HG02678 (cell line): ENCODE results near the gene LCNL1.
A peak's percentile ranks its signal among the peaks of the same experiment; 100 is the strongest.

Experiments used
- ATAC-seq: cut with Tn5 transposase; IDR thresholded peaks from one replicate; pipeline ENCODE4 v1.9.1; 2021; ENCODE audit warnings: mild to moderate bottlenecking, moderate library complexity; ENCODE audit not compliant: unreplicated experiment

Gene LCNL1

DNA sequence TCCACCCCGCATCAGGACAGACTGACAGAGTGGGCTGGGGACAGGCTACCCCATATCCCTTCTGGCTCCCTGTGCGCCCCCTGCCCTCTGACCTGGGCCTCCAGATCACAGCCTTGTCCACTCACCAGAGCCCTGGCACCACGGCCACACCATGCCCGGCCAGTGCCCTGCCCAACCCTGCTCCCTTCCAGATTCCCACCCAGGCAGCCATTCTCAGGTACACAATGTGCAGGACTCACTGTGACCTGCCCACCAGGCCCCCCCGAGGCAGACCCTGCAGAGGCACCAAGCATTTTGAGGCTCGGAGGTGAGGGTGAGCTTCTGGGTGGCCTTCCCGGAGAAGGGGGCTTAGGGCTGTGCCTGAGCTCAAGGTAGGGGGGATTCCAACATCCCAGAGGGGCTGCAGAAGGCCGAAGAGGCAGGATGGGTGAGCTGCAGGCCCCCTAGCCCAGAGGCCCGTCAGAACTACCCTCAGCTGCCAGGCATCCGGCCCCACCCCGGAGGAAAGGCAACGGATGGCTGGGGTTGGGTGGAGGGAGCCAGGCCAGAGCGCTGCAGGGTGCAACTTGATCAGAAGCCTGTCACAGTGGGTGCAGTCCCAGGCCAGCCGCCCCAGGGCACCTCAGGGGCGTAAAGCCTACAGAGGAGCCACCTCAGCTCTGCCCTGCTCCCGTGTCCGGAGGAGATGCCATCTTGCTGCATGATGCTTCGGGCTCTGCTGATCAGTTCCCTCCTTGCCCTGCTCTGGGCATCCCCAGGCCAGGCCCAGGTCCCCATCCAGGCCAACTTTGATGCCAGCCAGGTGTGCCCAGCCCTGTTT is at the start of gene LCNL1:
Gene LCNL1, plus strand, starts transcription at position 762 of the 820 bp plus-strand sequence. CDS start 594 bp downstream, outside the sequence.
- ATAC-seq = no peak

DNA sequence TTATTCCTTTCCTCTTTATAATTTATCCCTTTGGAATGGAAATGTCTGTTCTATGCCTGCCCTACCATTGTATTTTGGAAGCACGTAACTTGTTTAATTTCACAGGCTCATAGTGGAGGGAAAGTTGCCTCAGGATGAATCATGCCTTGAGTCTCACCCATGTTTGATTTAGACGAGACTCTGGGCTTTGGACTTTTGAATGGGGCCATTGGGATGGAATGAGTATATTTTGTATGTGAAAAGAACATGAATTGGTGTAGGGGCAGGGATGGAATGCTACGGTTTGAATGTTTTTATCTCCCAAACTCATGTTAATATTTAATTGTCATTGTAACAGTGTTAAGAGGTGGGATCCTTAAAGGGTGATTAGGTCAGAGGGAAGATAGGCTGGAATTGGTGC is 48.5 kb upstream of the LCNL1 start:
- no peak for ATAC-seq

DNA sequence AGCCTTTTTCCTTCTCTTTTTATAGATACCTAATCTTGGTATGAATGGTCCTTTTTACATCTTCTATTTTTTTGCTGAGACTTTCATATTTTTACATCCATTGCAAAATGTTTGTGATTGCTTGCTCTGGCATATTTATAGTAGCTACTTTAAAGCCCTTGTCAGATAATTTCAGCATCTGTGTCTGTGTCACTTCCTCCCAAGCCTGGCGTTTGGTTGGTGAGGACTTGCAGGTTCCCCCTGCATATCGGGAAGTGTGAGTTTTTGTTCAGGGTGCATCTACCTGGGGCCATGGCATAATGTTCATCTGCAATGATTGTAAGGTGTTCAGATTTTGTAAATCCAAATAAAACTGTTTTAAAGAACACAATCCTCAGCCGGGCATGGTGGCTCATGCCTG is 47.1 kb upstream of the LCNL1 start:
- ATAC-seq = no peak

DNA sequence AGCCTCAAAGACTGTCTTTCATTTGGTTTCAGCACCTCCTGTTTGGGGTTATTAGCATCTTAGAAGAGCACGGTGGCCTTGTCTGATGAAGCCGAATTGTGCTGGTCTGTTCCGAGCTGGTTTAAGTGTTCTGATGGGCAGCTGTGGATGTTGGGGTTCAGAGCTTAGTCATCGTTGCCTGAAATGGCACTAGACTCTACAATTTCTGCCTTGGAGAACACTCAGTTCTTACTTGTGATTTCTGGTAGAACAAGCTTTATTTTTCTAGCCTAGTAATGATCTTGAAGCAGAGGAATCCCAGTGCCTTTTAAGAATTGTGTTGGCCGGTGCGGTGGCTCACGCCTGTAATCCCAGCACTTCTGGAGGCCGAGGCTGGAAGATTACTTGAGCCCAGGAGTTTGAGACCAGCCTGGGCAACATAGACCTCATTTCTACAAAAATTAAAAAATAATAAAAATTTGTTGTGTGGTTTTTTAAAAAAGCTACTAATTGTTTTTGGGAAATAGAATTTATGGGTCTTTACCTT is 46.1 kb upstream of the LCNL1 start:
- no peak for ATAC-seq

DNA sequence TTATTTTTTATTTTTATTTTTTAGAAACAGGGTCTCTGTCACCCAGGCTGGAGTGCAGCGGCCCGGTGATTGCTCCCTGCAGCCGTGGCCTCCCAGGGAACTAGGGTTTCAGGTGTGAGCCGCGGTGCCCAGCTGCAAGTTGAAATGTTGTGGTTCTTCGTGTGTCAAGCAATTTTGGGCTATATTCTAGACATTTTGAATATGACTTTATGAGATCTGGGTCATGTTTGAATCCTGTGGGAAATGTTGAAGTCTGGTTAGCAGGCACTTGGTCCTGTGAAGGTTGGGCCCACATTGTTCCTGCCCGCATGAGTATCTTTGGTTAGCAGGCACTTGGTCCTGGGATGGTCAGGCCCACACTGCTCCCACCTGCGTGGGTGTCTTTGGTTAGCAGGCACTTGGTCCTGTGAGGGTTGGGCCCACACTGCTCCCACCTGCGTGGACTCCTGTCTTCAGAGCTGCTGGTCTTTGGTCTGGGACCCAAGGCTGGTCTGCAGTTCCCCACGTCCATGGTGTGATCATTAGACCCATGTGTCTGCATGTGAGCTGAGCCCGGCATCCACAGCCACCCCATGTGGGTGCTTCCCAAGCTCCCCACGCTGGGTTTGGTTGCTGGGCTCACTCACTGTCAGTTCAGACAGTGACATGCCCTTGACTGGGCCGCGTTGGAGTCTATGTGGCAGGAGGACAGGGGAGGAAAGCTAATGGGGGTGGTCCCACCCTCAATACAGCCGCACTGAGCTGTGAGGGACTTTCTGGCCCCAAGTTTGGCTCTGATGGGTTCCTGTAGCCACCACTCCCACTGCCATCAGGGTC is 45.4 kb upstream of the LCNL1 start:
- ATAC-seq = no peak

DNA sequence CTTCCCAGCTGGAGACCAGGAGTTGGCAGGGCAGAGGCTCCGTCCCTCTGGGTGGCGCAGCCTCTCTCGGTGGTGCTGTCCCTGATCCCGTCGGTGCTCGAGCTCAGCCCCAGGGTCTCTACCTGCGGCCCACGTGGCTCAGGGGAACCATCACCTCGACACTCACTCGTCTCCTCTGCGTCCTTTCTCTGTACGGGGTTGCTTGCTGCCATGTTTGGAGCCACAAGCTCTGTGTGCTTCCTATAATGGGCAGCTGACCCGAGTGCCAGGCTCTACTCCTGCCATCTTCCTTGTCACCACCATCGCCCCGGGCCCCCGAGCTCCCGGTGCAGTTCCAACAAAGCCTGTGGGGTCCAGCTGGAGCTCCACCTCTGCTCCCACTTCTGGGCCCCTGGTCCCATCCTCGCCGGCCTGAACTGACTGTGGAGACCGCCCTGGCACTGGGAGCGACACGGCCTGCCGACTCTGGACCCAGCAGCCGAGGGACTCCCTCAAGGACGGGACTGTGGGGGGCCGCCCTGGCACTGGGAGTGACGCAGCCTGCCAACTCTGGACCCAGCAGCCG is 43.3 kb upstream of the LCNL1 start:
- no peak for ATAC-seq

DNA sequence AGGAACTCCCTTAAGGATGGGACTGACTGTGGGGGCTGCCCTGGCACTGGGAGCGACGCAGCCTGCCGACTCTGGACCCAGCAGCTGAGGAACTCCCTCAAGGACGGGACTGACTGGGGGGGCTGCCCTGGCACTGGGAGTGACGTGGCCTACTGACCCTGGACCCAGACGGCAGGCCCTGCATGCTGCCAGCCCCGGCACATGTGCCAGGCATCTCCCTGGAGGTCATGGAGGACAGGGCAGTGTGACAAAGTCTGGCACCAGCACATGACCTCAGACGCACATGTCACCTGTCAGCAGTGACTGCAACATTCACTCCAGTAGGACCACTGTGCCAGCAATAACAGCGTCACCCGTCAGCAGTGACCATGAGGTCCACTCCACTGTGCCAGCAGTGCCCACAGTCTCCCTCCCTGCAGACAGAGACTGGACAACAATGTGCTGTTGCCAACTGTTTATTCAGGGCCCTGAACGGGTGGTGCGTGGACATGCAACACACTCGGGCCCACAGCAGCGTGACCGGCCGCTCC is 42.7 kb upstream of the LCNL1 start:
- ATAC-seq = no peak

DNA sequence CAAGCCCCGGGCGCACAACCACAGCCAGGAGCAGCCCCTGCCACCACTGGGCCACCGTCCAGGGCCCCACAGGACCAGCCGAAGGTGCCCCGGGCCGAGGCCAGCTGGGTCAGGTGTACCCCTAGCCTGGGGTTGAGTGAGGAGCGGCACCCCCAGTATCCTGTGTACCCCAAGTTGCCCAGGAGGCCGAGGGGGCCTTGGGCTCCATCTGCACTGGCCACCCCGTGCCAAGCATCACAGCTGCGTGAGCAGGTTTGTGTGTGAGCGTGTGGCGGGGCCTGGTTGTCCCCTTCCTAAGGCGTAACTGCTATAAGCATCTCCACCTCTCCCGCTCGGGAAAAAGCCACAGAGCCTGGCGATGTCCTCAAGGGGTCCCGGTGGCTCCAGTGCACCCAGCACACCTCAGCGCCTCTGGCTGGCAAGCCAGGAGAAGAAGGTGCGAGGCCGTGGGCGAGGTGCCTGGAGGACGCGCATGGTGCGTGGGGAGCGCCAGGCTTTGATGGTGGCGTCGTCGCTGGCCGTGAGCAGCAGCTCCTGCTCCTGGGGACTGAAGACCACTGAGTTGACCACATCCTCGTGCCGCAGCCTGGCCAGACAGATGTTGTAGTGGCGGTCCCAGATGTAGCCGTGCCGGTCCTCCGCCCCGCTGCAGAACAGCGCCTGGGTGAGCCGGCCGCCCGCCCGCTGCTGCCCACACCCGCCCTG is 42.1 kb upstream of the LCNL1 start:
- no peak for ATAC-seq

DNA sequence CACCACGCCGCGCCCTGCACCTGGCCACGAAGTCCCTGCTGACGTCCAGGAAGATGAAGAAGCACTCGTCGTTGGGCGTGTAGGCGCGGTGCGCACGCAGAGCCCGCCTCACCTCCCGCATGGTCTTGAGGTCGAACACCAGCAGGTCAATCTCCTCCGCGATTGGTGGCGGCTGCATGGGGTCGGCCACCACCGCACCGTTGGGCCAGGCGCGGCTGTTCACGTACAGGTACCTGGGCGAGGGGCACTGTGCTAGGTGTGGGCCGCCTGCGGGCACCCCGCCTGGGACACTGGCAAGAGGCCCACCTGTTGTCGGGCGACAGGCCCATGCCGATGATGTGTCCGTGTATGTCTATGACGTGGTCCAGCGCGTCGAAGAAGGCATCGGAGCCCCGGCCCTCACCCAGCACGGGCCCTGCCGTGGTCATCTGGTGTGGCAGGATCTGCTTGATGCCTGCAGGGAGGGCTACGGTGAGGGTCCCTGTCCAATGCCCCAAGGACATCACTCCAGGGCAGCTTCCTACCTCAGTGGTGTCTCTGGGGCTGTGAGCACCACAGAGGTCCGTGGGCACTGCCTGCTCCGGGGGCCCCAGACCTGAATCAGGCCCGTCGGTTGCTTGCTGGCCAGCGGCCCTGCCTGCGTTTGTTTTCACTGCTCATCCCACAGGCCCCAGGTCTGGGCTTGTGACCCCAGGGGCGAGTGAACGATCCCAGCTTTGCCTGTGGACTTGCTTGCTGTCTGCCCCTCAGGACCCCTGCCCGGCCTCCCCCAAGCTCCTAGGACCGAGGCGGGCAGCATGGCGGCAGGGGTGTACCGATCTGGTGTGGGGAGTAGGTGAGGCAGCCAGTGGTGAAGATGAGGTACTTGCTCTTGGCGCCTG is 41.3 kb upstream of the LCNL1 start:
- no peak for ATAC-seq

DNA sequence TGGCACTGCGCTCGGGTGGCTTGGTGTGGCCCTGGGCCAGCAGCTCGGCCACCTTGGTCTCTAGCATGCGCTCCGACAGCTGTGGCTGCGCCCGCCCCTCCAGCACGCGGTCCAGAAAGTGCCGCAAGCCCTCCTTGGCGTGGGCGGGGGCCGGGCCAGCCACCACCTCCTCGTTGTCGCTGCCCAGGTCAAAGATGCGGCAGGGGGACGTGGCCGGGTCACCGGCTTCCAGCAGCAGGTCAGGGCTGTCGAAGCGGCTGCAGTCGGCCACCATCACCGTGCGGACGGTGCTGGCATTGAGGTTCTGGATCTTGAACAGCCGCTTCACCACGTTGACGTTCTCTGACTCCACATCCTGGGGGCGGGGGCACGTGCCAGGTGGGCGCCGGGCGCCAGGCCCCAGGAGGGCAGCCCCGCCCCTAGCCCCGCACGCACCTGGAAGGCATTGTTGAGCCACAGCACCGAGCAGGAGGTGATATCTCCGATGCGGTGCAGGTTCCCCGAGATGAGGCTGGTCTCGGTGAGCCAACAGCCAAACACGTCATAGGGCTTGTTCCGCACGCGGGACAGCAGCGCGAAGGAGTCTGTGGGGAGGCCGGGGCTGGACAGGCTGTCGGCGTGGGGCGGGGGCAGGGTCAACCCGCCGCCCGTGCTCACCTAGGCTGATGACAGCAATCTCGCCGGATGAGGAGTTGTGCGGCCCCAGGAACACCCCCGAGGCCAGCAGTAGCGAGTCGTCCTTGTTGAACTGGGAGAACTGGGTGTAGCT is 40.5 kb upstream of the LCNL1 start:
- ATAC-seq = no peak

DNA sequence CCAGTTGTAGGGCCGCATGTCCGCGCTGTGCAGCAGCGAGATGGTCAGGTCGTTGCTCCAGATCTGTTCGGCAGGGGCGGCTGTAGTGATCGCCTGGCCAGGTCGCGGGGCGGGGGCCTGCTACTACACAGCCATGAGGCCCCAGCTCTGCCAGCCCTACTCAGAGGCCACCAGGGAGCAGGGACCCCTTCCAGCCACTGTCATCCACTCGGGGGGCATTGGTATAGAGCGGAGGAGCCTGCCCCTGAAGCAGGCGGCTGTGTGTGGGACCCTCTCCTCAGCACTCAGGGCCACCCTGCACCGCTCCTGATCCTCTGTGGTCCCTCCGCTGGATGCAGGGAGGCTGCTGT is 39.9 kb upstream of the LCNL1 start:
- ATAC-seq = no peak

DNA sequence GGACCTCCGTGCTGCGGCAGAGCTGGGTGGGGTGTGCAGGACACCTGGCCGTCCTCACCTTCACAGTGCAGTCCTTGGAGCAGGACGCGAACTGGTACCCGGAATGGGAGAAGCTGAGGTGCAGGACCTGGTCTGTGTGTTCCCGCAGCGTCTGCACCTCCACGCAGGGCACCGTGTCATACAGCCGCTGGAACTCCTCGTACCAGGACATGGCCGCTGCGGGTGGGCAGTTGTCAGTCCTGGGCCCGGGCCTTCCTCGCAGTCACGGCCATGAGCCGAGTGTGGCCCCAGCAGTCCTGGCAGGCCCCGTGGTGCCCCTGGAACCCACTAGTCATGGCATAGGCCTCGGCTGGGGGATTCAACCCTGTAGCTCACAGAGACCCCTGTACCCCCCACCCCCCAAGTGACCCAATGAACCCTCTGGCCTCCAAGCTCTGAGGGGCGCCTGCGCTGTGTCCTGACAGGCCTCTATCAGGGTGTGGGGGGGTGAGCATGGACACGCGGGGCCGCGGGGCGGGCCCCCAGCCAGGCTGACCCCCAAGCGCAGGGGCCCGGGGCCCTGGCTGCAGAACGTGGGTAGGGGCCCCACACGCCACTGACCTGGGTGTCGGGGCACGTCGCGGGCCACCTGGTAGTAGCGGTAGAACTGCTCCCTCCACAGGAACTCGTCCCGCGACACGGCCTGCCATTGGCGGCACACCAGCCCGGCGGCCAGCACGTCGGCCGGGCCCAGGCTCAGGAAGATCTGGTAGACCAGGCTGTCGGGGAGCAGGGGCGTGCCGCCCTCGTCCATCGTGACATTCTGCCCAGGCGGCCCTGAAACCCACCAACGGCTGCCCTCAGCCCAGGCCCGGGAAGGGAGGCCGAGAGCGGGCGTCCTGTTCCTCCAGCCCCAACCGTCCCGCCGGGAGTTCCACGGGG is 39.2 kb upstream of the LCNL1 start:
- ATAC-seq = peak; percentile 11

DNA sequence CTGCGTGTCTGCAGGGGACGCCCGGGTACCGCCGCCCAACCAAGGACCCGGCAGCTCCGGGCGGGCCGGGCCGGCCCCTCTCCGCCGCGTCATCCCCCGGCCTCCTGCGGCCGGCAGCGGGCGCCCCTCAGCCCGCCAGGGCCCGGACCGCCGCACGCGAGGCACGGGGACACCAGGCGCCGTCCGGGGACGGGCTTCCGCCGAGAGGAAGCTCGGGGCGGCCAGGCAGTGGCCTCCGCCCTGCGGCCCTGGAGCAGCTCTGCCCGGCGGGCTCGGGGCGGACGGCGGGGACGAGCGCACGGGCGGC is 38.6 kb upstream of the LCNL1 start:
- ATAC-seq = no peak

DNA sequence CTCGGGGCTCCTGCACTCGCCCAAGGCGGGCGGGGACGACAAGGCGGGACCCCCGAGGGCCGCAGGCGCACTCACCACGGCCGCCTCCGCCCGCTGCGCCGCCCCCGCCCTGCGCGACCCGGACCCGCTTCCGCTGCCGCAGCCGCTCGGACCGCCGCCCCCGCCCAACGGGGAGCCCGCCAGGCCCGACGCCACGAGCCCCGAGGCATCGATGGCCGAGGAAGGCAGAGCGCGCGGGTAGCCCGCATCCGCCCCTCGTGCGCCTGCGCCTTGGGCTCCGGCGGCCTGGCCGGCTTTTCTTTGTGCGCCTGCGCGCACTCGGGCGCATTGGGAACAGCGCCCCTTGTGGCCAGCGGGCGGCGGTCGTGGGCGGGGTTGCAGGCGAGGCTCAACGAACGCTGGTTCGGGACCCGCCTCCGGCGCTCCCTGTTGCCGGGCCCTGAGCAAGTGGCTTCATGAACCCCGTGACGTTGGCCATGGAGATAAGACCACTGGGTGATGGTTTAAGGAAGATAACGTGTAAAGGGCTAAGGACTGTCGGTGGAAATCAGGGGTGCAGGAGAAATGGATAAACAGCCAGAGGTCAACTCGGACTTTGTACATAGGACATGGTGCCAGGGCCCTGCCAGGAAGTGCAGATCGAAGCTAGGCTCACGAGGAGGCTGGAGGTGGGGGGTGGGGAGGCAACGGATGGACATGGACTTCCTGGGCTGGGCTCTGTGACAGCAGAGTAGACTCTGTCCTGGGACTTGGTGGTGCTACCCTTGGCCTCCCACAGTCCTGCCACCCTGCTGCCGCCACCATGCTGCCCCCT is 38.1 kb upstream of the LCNL1 start, which contains the start of the genes C8G and FBXW5:
Gene C8G, plus strand, starts transcription at position 725 of the 814 bp plus-strand sequence. Its CDS starts 78 bp downstream, at position 803.
Gene FBXW5, minus strand, starts transcription at position 220 of the 814 bp plus-strand sequence. CDS start 655 bp downstream, outside the sequence.
- ATAC-seq = peak; percentile 77

DNA sequence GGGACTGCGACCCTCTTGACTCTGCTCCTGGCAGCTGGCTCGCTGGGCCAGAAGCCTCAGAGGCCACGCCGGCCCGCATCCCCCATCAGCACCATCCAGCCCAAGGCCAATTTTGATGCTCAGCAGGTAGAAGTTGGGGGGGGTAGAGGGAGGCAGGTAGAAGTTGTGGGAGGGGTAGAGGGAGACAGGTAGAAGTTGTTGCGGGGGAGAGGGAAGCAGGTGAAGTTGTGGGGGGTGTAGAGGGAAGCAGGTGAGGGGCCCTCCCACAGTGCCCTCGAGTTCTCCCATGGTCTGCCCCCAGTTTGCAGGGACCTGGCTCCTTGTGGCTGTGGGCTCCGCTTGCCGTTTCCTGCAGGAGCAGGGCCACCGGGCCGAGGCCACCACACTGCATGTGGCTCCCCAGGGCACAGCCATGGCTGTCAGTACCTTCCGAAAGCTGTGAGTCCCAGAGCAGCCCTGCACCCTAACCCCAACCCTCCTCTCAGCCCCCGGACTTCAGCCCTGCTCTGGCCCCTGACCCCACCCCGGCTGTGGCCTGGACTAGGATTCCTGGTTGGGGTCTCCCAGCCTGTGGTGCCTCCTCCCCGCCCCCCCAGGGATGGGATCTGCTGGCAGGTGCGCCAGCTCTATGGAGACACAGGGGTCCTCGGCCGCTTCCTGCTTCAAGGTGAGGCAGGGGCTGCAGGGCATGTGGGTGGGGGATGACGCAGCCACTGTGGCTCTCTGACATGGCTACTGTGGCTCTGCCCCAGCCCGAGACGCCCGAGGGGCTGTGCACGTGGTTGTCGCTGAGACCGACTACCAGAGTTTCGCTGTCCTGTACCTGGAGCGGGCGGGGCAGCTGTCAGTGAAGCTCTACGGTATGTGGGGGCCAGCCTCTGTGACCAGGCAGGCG is 37.2 kb upstream of the LCNL1 start:
- ATAC-seq = no peak
